ENCODE data around the gene DCLK1.

The DCLK1 gene

GRCh38 chr13:35720290-35720689 lies 410.9 kb downstream of the DCLK1 start:
- no peak for TF ChIP-seq CTCF (conservative IDR thresholded peaks at IDR 0.05; ENCODE audit: low read length)
- H3K4me3 ChIP-seq (ENCODE audit: low read length): no peak overlapping the region

More at GRCh38 chr13:35720290-35720689, 410.9 kb downstream of the DCLK1 start:
- no peak for DNase-seq (ENCODE audit: low read depth)

All from AG10803 (cell line).